ENCODE measurements around the gene TBX5. TPM values are rescaled to one million over a fixed set of nuclear protein-coding genes. Genes with fewer than 3 reads are reported as not detected.

The TBX5 gene
- total RNA-seq, 1 donor from 2014 or later = not detected

GRCh38 chr12:114404926-114405518, 922 bp downstream of the TBX5 start:
- TF ChIP-seq CTCF (conservative IDR thresholded peaks at IDR 0.05; ENCODE audit: low read depth, low read length) = no peak
- no peak for DNase-seq (ENCODE audit: low read depth)
- no peak overlapping the region for H3K4me3 ChIP-seq (ENCODE audit: low read depth, low read length)

- no peak for TF ChIP-seq CTCF (conservative IDR thresholded peaks at IDR 0.05; ENCODE audit: low read depth, low read length)
- no peak for DNase-seq (ENCODE audit: low read depth)
- no peak overlapping the region for H3K4me3 ChIP-seq (ENCODE audit: low read depth, low read length)
Observed at GRCh38 chr12:114404083-114404925, 1.6 kb downstream of the TBX5 start.

GRCh38 chr12:114403690-114404066, 2.3 kb downstream of the TBX5 start:
- no peak overlapping the region for H3K4me3 ChIP-seq (ENCODE audit: low read depth, low read length)
- no peak for DNase-seq (ENCODE audit: low read depth)
- no peak for TF ChIP-seq CTCF (conservative IDR thresholded peaks at IDR 0.05; ENCODE audit: low read depth, low read length)

- DNase-seq (ENCODE audit: low read depth) = no peak
- no peak overlapping the region for H3K4me3 ChIP-seq (ENCODE audit: low read depth, low read length)
- TF ChIP-seq CTCF (conservative IDR thresholded peaks at IDR 0.05; ENCODE audit: low read depth, low read length) = no peak
Observed at GRCh38 chr12:114403011-114403689, 2.8 kb downstream of the TBX5 start.

GRCh38 chr12:114402084-114402717, 3.7 kb downstream of the TBX5 start:
- TF ChIP-seq CTCF (conservative IDR thresholded peaks at IDR 0.05; ENCODE audit: low read depth, low read length) = no peak
- DNase-seq (ENCODE audit: low read depth) = no peak
- H3K4me3 ChIP-seq (ENCODE audit: low read depth, low read length) = no peak overlapping the region

- DNase-seq (ENCODE audit: low read depth) = no peak
- H3K4me3 ChIP-seq (ENCODE audit: low read depth, low read length) = no peak overlapping the region
- no peak for TF ChIP-seq CTCF (conservative IDR thresholded peaks at IDR 0.05; ENCODE audit: low read depth, low read length)
Observed at GRCh38 chr12:114401328-114402083, 4.4 kb downstream of the TBX5 start.
